Erythroblast (primary cell): ENCODE measurements around the gene GPC6.

Source experiments
- DNase-seq, 2 experiments: peaks; one replicate each; lab custom pipeline; 2025; lab: John Stamatoyannopoulos, UW
- GATA1 ChIP-seq: IDR thresholded peaks from 2 replicates; pipeline ENCODE4 v1.6.1; 2011; ENCODE audit warnings: low read depth, mild to moderate bottlenecking, control low read depth, low read length, moderate library complexity
- POLR2A ChIP-seq: IDR thresholded peaks from 2 replicates; pipeline ENCODE4 v1.6.1; 2011; ENCODE audit warnings: mild to moderate bottlenecking, low read length

Gene GPC6

DNA sequence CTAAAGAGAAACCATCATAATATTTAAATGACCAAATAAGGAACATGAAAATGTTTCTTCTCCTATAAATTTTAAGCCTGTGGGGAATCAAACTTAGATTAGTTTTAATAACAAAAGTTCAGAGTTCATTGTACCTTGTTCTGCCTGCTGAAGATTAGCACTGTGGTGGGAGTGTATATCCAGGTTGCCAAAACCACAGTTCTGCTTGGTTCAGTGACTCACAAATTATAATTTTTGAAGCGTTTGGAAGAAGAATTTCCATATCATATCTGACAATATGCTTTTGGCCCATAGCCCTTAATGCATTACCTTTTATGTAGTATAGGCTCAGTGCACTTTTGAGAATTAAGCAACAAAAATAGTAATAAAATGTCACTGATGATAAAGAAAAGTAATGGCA lies 545.2 kb downstream of the GPC6 start:
- TF ChIP-seq GATA1 (no peak), POLR2A (no peak)
- DNase-seq = no peak

DNA sequence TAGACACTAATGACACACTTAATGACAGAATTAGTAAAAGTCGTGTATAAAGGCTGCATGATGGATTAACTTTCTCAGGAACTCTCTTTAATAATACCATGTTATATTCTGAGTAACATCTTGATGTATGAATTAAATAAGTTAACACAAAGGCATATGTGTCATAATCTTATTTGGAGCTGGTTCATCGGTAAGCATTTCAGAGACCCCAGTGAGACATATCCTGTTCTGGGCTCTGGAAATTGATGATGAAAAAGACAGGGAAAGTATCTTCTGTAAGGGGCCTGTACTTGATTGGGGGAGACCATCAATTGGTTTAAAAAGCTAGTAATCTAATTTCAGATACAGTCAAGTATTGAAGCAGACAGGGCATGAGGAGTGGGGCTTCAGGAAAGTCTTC lies 547.9 kb downstream of the GPC6 start:
- no peak for TF ChIP-seq POLR2A
- no peak for TF ChIP-seq GATA1

DNA sequence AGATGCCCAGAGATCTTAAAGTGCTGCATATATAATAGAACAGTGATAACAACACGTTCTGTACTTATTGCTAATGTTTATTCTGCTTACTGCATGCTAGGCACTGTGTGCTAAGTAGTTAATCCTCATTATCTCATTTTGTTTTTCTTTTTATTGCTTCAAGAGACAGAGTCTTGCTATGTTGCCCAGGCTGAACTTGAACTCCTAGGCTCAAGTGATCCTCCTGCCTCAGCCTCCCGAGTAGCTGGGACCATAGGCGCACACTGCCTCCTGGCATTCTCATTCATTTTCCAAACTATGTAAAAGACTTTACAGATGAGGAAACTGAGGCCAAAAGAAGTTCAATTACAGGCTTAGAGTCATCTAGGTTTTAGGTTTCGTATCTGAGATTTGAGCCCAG lies 548.4 kb downstream of the GPC6 start:
- TF ChIP-seq POLR2A (no peak), GATA1 (no peak)
- no peak for DNase-seq

More for the DNA sequence above, 547.9 kb downstream of the GPC6 start:
- no peak for DNase-seq

DNA sequence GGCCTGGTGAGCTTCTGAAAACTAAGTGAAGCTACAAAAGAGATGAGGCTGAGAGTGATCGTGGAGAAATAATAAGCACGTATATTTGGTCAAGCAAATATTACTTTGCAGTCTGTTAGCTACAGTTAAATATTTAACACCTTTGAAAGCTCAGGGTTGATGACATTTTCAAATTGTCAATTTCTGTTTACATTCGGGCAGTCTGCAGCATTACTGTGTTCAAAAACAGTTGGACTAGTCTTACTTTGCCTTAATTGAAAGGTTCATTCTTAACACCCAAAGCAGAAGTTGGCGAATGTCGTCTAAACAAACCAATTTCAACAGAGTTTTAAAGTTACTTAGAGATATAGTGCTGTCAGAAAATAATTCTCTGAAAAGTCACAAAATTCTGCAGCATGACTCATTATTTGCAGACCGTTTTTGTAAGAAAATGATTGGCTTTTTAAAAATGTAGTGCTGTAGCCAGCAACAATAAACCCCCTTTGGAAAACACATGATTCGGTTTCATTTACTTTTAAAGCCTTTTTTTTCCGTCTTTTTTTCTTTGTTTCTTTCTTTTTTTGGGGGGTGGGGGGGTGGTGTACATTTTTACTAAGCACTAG lies 549.0 kb downstream of the GPC6 start:
- DNase-seq = no peak

DNA sequence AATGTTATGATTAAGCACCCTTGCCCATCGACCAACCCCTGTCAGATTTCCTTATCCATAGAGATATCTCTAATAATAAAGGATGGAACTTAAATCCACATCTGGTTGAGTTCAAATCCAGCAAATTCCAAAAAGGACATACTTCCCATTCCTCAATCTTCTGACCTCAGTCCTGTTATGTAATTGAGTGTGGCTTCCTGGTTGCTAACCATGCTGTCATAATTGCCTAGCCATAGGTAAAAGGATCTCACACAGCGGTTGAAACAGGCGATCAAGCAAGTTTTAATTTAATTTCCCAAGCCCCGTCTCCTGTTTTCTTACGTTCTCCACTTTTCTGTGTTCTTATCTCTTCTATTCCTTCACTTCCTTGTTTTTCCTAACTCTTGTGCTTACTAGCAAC lies 550.3 kb downstream of the GPC6 start:
- TF ChIP-seq POLR2A = no peak
- TF ChIP-seq GATA1 = no peak
- DNase-seq = no peak

More for the DNA sequence above, 549.0 kb downstream of the GPC6 start:
- TF ChIP-seq POLR2A = no peak
- TF ChIP-seq GATA1 = no peak

DNA sequence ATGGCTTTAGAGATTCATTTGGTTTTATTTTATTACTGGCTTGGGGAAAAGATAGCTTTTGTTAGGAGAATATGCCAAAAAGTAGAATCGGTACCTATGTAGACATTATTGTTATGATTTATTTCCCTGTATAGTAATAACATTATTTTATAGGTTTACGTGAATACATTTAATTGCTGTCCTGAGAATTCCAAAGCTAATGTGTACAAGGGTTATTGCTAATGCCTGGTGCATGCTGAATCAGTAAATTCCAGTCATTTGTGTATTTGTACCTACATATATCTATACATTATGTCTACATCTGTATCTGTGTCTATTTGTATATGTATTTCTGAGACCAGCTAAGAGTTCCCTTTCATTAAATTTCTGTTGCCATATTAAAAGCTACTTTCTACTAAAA lies 550.9 kb downstream of the GPC6 start:
- no peak for DNase-seq
- TF ChIP-seq GATA1 (no peak), POLR2A (no peak)

DNA sequence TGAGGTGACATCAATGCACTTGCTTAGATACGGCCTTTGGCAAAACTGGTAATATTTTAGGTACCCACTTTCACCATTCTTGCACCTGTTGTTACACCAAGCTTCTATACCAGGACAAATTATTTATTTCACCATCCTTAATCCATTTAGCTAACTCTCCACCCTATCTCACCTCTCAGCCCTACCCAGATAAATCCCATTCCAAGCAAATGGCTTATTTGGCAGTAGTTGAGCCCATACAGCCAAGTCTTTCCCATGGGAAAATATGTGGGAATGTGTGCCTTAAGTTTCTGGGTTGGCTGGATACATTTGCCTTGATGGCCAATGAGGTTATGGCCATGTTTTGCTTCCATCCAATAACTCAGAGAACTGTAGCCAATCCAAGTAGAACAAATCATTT lies 551.9 kb downstream of the GPC6 start:
- DNase-seq = no peak
- no peak for TF ChIP-seq GATA1
- TF ChIP-seq POLR2A = no peak

DNA sequence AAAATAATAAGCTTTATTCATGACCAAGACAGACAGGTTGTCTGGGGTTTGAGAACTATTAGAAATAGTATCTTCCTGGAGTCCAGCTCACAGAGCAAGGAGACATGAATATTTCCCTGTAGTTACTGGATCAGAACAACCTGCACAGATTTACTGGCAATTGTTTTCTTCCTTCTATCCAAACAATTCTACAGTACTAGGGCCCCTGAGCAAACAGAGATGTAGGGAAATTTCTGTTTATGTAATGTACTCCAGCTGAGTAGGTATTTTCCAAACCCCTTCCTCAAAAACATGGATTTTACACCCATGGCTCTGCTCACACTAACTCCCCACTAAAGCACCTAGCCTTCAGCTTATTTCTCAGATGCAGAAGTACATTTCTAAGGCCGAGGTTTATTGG lies 557.6 kb downstream of the GPC6 start:
- no peak for TF ChIP-seq GATA1
- TF ChIP-seq POLR2A = no peak
- DNase-seq = no peak

DNA sequence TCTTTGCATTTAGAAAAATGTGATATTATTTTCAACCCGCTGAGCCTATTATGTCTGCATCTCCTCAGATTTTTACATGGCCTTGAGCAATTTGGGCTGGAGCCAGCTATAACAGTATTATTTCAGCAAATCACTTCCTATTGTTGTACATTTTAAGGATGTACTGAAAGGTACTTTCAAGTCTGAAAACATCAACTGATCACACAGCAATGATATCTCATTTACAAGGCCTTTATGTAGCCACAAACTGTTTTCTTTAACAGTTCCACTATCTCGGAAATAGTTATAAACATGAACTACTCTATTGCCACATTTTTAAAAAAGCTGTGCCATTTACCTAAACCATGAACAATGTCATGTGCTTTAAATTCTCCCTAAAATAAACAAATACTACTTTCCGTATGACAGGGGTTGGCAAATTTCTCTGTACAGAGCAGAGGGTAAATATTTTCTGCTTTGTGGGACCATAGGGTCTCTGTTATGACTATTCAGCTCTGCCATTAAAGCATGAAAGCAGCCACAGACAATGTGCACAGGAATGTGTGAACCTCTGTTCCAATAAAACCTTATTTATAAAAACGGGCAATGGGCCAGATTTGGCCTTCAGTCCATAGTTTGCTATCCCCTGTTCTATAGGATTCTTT lies 560.4 kb downstream of the GPC6 start:
- no peak for DNase-seq
- TF ChIP-seq POLR2A (no peak), GATA1 (no peak)

DNA sequence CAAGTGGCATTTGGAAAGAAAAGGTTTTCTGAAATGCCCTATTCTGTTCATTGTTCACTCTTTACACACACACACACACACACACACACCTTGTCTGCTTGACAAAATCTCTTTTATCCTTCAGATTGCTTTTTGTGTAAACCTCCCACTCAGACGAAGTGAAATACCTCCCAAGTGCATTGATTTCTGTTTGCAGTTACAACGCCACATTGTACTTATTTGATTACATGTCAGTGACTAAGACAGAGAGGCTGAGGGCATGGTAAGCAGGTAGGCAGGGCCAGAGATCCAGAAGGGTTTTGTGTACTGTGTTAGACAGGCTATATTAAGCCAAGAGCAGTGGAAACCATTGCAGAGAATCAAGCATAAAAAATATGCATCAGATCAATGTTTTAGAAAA lies 561.8 kb downstream of the GPC6 start:
- DNase-seq = no peak
- no peak for TF ChIP-seq GATA1
- TF ChIP-seq POLR2A = no peak

DNA sequence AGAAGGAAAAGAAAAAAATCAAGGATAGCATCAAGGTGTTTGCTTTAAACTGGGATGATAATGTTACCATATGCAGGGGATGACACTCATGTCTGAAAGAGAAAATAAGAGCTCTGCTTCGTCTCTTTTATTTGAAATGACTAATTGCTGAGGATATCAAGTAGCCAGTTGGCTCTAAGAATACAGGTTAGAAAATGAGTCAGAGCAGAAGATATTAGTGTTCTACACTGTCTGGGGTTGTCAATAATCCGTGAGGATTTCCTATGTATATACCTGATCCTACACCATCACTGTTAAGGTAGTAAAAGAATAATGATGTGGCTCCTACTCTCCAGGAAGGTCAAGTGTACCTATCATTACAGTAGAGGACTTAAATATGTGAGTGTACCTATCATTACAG lies 562.5 kb downstream of the GPC6 start:
- DNase-seq = no peak
- TF ChIP-seq GATA1 (no peak), POLR2A (no peak)

DNA sequence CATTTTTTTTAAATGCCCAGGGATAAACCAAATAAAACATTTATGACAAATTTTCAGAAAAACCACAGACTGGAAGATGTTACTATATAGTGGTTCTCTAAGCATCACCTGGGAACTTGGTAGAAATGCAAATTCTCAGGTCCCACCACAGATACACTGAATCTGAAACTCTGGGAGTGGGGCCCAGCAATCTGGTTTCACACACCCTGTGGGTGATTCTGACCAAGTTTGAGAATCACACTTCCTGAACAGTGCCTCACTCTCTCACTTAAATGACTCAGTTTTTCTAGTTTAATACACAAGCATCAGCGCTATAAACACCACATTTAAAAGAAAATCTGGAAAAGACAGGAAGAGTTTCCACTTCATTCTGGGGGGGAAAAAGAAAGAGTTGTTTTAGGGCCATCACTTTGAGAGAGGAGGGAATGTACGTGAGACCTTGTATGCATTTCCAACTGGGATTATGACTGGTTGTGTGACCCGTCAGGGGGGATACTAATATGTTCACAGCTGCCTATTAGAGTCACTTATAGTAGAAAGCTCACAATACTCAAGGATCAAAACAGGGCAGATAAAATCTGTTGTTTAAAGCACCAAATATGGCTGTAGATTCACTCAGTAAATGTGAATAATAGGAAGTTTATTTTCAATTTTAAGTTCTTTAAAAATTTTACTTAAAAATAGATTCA lies 567.7 kb downstream of the GPC6 start:
- no peak for DNase-seq
- TF ChIP-seq GATA1 (no peak), POLR2A (no peak)

DNA sequence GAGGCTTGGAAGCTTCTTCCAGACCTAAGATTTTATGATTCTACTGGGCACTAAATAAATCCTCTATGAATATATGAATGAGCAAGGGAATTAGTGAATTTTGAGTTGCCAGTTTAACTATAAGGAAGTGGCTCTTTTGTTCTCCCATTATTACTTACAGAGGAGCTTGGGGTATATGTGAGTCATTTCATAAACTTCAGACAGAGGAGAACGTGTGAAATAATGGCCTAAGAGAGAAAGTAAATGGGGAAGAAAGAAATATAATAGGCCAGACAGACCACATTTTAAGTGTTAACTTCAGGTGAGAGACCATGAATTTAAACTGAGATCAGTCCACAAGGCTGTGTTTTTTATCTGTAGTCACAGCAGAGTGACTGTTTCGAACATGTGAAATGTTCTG lies 570.9 kb downstream of the GPC6 start:
- TF ChIP-seq POLR2A (no peak), GATA1 (no peak)
- DNase-seq = no peak

DNA sequence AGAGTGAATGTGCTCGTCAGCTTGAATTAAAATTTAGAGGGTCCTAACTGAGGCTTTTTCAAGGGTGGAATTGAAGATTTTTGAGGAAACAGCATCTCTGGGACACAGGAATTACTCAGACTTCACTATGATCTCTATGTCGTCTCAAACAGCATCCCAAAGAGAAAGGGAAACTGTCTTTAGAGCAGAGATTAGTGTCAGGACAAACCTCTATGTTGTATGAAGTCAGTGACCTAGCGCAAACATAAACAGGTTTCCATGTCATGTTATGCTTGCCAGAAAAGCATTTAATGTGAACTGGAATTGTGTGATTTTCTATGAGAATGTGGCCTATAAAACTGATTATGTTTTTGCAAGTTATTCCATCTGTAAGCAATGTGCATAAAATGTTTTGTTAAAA lies 573.7 kb downstream of the GPC6 start:
- no peak for DNase-seq
- TF ChIP-seq GATA1 = no peak
- TF ChIP-seq POLR2A = no peak
